Smooth muscle cell (in vitro differentiated cells): ENCODE results near the gene GOLGA6D. TPM values are rescaled to one million over a fixed set of nuclear protein-coding genes. Genes with fewer than 3 reads are reported as not detected.
A peak's percentile ranks its signal among the peaks of the same experiment; 100 is the strongest.
"Not testable (repeated sequence)": the region's sequence is repeated elsewhere in the genome, so short reads cannot be mapped to it uniquely, and the experiment has no call there.

ENCODE experiments used
- DNase-seq: peaks from one replicate; lab custom pipeline; 2025; ENCODE audit not compliant: unreplicated experiment; lab: John Stamatoyannopoulos, UW
- H2AFZ ChIP-seq: fragments of 200-600 bp; sonication (generic); 2 replicates; pipeline ENCODE4 v1.6.0; 2016; ENCODE audit warnings: antibody characterized with exemption, low read depth, mild to moderate bottlenecking
- H3F3A ChIP-seq: fragments of 200-600 bp; sonication (generic); 2 replicates; pipeline ENCODE4 v1.6.0; 2017; ENCODE audit warnings: antibody characterized with exemption, low read depth
- H3K27ac ChIP-seq: fragments of 200-600 bp; sonication (generic); 2 replicates; pipeline ENCODE4 v1.5.1; 2016; ENCODE audit warnings: low read depth, mild to moderate bottlenecking
- H3K27me3 ChIP-seq: fragments of 200-600 bp; sonication (generic); 2 replicates; pipeline ENCODE4 v1.6.1; 2016; ENCODE audit warnings: low read depth, mild to moderate bottlenecking
- H3K36me3 ChIP-seq: fragments of 200-600 bp; sonication (generic); 2 replicates; pipeline ENCODE4 v1.5.1; 2016; ENCODE audit warnings: low read depth
- H3K4me1 ChIP-seq: fragments of 200-600 bp; sonication (generic); 2 replicates; pipeline ENCODE4 v1.5.1; 2016; ENCODE audit warnings: low read depth
- H3K4me2 ChIP-seq: fragments of 200-600 bp; sonication (generic); 2 replicates; pipeline ENCODE4 v1.6.0; 2016; ENCODE audit warnings: mild to moderate bottlenecking
- H3K4me3 ChIP-seq: fragments of 200-600 bp; sonication (generic); 2 replicates; pipeline ENCODE4 v1.5.1; 2016; ENCODE audit warnings: mild to moderate bottlenecking
- H3K79me2 ChIP-seq: fragments of 200-600 bp; sonication (generic); 2 replicates; pipeline ENCODE4 v1.6.0; 2016; ENCODE audit warnings: low read depth, mild to moderate bottlenecking
- H3K9ac ChIP-seq: fragments of 200-600 bp; sonication (generic); 2 replicates; pipeline ENCODE4 v1.6.0; 2016; ENCODE audit warnings: low read depth
- H3K9me3 ChIP-seq: fragments of 200-600 bp; sonication (generic); replicated peaks from 2 replicates; pipeline ENCODE4 v1.5.1; 2016; ENCODE audit warnings: low read depth
- H4K20me1 ChIP-seq: fragments of 200-600 bp; sonication (generic); 2 replicates; pipeline ENCODE4 v1.6.0; 2016; ENCODE audit warnings: low read depth
- CTCF ChIP-seq: fragments of 200-600 bp; sonication (generic); IDR thresholded peaks from 2 replicates; pipeline ENCODE4 v1.5.1; 2017; ENCODE audit warnings: borderline replicate concordance, mild to moderate bottlenecking, antibody characterized with exemption; ENCODE audit not compliant: insufficient read depth, poor library complexity, severe bottlenecking
- WGBS: methylation state at CpG from one replicate; pipeline ENCODE4 v1.1.7; 2016; ENCODE audit warnings: low lambda C conversion rate; 5-methylcytosine and 5-hydroxymethylcytosine counted together
- polyA plus RNA-seq: library from polyadenylated mRNA; unstranded; fragments of >200 nt; fragmentation: Nextera tagmentation; extraction: Ambion mirVana; gene quantifications from 2 replicates; pipeline ENCODE4 v1.2.1, GENCODE V29; 2016
- total RNA-seq: library from RNA; depleted of rRNA; stranded (reverse); fragments of >200 nt; gene quantifications from 2 replicates; pipeline ENCODE4 v1.2.3, GENCODE V29; 2014

GOLGA6D gene
- total and polyA plus RNA-seq, 2 experiments from 2014 or later: 0.22 TPM; not detected in 1

GRCh38 chr15:75333654-75334419, 51.2 kb downstream of the GOLGA6D start:
- H3K79me2 ChIP-seq, H3K27me3 ChIP-seq, H3K4me2 ChIP-seq, H2AFZ ChIP-seq, H4K20me1 ChIP-seq, H3K36me3 ChIP-seq, H3F3A ChIP-seq, H3K9me3 ChIP-seq, DNase-seq, H3K9ac ChIP-seq, H3K4me3 ChIP-seq, H3K4me1 ChIP-seq, H3K27ac ChIP-seq: not testable (repeated sequence)
- 93% methylated on average over 15 of the region's 15 CpGs for WGBS

DNA sequence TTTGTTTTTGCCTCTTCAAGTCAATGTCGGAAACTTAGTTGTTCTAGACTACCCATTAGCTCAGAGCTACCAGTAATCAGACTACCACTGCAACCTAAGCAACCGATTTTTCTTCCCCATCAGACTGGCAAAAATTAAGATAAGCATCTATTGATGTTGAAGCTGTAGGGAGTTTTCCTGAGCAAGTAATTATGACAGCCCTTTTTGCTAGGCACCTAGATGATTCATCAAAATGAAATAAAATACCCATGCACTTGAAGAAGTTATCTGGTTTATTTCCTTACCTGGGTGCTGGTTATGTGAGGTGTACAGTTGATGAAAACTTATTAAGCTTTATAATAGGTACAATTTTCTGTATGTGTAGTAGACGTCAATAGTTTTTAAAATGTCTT, 52.7 kb downstream of the GOLGA6D start:
- WGBS: 58% methylated on average over 3 of the region's 3 CpGs
- H3K4me2 ChIP-seq: peak overlapping the region; percentile 96
- no peak overlapping the region for H3K27ac ChIP-seq
- TF ChIP-seq CTCF: no peak
- H4K20me1 ChIP-seq: no peaks in the 10 kb centered on the region
- H3K4me1 ChIP-seq: peaks cover 8% of the 10 kb centered on the region
- peaks cover 6% of the 10 kb centered on the region for H3K79me2 ChIP-seq
- H3F3A ChIP-seq: no peaks in the 10 kb centered on the region
- H3K4me3 ChIP-seq: peak overlapping the region; percentile 82
- H3K36me3 ChIP-seq: no peaks in the 10 kb centered on the region
- H3K9ac ChIP-seq: peak overlapping the region; percentile 31
- H3K27me3 ChIP-seq: no peaks in the 10 kb centered on the region
- DNase-seq: no peak
- H3K9me3 ChIP-seq: no peaks in the 10 kb centered on the region
- H2AFZ ChIP-seq: peak overlapping the region; percentile 84

GRCh38 chr15:75335705-75336355, 53.2 kb downstream of the GOLGA6D start, which contains the start of gene COMMD4:
COMMD4 (plus strand) TSS chr15:75336063; CDS start chr15:75336090, 27 bp downstream.
- peak within 1 kb of the TSS; percentile 84 for H3K9ac ChIP-seq
- H3K27me3 ChIP-seq: no peaks in the 10 kb centered on the region
- DNase-seq: peak; percentile 75
- H2AFZ ChIP-seq: peak within 1 kb of the TSS; percentile 84
- H3K9me3 ChIP-seq: no peaks in the 10 kb centered on the region
- H4K20me1 ChIP-seq: no peaks in the 10 kb centered on the region
- H3K36me3 ChIP-seq: no peaks in the 10 kb centered on the region
- WGBS: 2% methylated on average over 33 of the region's 42 CpGs
- TF ChIP-seq CTCF: no peak
- peak within 1 kb of the TSS; percentile 47 for H3K27ac ChIP-seq
- H3K4me3 ChIP-seq: peak within 1 kb of the TSS; percentile 82
- peak within 1 kb of the TSS; percentile 96 for H3K4me2 ChIP-seq
- H3K4me1 ChIP-seq: peaks cover 8% of the 10 kb centered on the region
- peaks cover 6% of the 10 kb centered on the region for H3K79me2 ChIP-seq
- H3F3A ChIP-seq: no peaks in the 10 kb centered on the region

DNA sequence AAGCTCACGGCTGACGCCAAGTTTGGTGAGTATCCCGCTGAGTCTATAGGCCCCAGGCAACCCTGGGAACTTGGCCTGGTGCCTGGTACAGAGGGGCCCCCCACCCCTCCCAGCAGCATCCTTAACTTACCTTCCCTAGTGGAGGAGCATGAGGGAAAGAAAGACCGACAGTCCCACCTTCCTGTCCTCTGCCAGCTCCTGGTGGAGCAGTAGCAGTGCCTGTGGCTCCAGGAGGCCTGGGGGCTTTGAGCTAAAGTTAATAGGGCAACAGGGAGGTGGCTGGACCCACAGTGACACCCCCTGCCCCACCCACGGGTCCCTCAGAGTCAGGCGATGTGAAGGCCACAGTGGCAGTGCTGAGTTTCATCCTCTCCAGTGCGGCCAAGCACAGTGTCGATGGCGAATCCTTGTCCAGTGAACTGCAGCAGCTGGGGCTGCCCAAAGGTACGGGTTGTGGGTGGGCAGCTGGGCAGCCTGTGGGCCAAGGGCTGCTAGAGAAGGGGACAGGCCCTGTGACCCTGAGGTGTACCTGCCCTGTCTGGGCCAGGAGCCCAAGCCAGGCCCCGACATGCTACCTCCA, 56.1 kb downstream of the GOLGA6D start:
- WGBS: 97% methylated on average over 11 of the region's 11 CpGs
- H3K36me3 ChIP-seq: no peaks in the 10 kb centered on the region
- H3K4me3 ChIP-seq: no peak overlapping the region
- H2AFZ ChIP-seq: no peak overlapping the region
- no peaks in the 10 kb centered on the region for H3K27me3 ChIP-seq
- H3K4me1 ChIP-seq: peaks cover 8% of the 10 kb centered on the region
- no peaks in the 10 kb centered on the region for H3K9me3 ChIP-seq
- H3K27ac ChIP-seq: no peak overlapping the region
- TF ChIP-seq CTCF: no peak
- H3K79me2 ChIP-seq: peaks cover 6% of the 10 kb centered on the region
- H3K4me2 ChIP-seq: no peak overlapping the region
- no peak for DNase-seq
- H4K20me1 ChIP-seq: no peaks in the 10 kb centered on the region
- H3K9ac ChIP-seq: no peak overlapping the region
- no peaks in the 10 kb centered on the region for H3F3A ChIP-seq
